ENCODE measurements around the gene PUM1. TPM values are rescaled to one million over a fixed set of nuclear protein-coding genes. Genes with fewer than 3 reads are reported as not detected.
"Not testable (repeated sequence)": the region's sequence is repeated elsewhere in the genome, so short reads cannot be mapped to it uniquely, and the experiment has no call there.

Gene PUM1
- total RNA-seq, 2 donors from 2014 or later, result 80.3 to 120 TPM

DNA sequence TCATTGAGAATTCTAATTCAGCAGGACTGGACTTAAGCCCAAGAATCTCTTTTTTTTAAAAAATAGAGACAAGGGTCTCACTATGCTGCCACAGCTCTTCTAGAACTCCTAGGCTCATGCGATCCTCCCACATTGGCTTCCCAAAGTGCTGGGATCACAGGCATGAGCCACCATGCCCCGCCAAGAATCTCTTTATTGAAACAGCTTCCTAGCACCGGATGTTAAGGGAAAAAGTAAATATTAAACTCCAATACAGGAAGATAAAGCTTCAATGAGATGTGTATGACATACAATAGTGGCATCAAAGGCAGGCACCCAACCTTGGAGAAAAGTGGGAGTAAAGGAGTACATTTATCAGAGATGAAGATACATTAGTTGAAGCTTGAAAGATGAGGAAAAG lies 25.5 kb downstream of the PUM1 start:
- Histone ChIP-seq H3K9me3 (no peaks in the 10 kb centered on the region), H3K27ac (no peak overlapping the region), H3K4me3 (no peak overlapping the region), H3K4me1 (replicated peaks) (no peaks in the 10 kb centered on the region), H3K36me3 (no peaks in the 10 kb centered on the region), H3K27me3 (replicated peaks; ENCODE audit: insufficient read depth) (no peaks in the 10 kb centered on the region)
- 41% methylated on average over 3 of the region's 3 CpGs for WGBS
- TF ChIP-seq POLR2A (IDR thresholded peaks at IDR 0.05) (no peak), POLR2AphosphoS5 (IDR thresholded peaks at IDR 0.05) (no peak), CTCF (IDR thresholded peaks at IDR 0.05) (no peak)
- no peak for DNase-seq (ENCODE audit: low spot score)
- intact Hi-C loops (cut with DNase I), result no loop called here

DNA sequence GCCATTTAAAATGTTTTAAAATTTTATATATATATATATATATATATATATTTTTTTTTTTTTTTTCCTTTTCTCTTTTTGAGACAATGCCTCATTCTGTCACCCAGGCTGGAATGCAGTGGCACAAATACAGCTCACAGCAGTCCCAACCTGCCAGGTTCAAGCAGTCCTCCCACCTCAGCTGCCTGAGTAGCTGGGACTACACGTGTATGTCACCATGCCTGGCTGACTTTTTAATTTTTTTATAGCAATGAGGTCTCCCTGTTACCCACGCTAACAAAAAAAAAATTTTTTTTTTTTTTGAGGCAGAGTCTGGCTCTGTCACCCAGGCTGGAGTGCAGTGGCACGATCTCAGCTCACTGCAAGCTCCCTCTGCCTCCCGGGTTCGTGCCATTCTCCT lies 26.6 kb downstream of the PUM1 start:
- H3K9me3 ChIP-seq; H3K27ac ChIP-seq; H3K27me3 ChIP-seq (replicated peaks; ENCODE audit: insufficient read depth); intact Hi-C loops (cut with DNase I); H3K36me3 ChIP-seq; H3K4me1 ChIP-seq (replicated peaks); DNase-seq (ENCODE audit: low spot score); H3K4me3 ChIP-seq: not testable (repeated sequence)
- 59% methylated on average over 5 of the region's 5 CpGs for WGBS

DNA sequence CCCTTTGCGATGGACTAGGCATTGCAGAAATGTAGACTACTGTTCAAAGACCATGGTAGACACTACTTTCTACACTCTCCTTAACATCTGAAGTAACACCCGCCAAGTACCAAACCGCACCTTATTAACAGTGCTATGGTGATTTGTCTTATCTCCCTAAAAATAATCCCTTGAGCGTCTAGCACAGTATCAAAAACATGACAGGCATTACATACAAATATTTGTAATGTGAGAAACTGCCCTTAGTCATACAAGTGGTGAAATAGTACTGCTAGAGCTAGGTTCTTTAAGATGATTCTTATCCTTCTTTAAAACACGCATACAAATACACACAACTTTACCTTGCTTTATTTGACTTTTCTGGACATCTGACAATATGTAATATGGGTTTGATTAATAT lies 27.2 kb downstream of the PUM1 start:
- Histone ChIP-seq H3K4me1 (replicated peaks) (no peaks in the 10 kb centered on the region), H3K27ac (no peak overlapping the region), H3K36me3 (no peaks in the 10 kb centered on the region), H3K4me3 (no peak overlapping the region), H3K27me3 (replicated peaks; ENCODE audit: insufficient read depth) (no peaks in the 10 kb centered on the region), H3K9me3 (no peaks in the 10 kb centered on the region)
- DNase-seq (ENCODE audit: low spot score), result no peak
- 70% methylated on average over 5 of the region's 5 CpGs for WGBS
- TF ChIP-seq POLR2A (IDR thresholded peaks at IDR 0.05) (no peak), POLR2AphosphoS5 (IDR thresholded peaks at IDR 0.05) (no peak), CTCF (IDR thresholded peaks at IDR 0.05) (no peak)
- intact Hi-C loops (cut with DNase I), result no loop called here

DNA sequence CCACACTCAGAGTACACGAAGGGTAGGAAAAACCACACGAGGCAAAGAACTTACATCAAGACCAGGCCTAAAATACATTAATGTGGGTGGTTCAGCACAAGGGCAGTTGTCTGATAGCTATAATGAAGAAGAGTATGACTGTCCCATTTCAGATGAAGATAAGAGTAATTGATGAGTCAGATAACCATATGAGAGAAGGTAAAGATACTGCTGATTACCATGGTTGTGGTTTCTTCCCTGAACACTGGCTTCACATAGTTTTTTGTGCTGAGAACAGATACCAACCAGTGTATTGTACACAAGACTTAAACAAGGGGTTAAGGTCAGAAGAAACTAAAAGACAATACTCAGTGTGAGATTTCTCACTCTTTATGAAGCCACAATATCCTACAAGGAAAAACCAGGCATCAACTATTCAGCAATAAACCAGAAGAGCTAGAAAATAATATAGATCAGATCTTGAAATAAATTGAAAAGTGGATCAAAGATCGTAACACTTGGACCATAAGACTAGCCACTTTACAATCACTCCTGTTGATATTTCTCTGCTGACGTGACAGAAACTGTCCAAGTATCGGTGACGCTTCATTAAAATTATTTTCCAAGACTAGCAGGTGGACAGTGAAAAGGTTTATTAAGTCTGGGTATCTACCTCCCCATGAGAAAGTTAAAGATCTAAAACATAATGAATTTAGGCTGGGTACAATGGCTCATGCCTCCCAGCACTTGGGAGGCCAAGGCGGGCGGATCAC lies 28.6 kb downstream of the PUM1 start:
- WGBS, result 91% methylated on average over 8 of the region's 8 CpGs
- no peaks in the 10 kb centered on the region for H3K4me1 ChIP-seq (replicated peaks)
- intact Hi-C loops (cut with DNase I), result no loop called here
- TF ChIP-seq POLR2AphosphoS5 (IDR thresholded peaks at IDR 0.05), result no peak
- DNase-seq (ENCODE audit: low spot score), result no peak
- H3K9me3 ChIP-seq, result no peaks in the 10 kb centered on the region
- no peaks in the 10 kb centered on the region for H3K27me3 ChIP-seq (replicated peaks; ENCODE audit: insufficient read depth)
- H3K4me3 ChIP-seq, result no peak overlapping the region
- no peak overlapping the region for H3K27ac ChIP-seq
- H3K36me3 ChIP-seq, result no peaks in the 10 kb centered on the region

- Histone ChIP-seq H3K9me3 (no peaks in the 10 kb centered on the region), H3K4me1 (replicated peaks) (no peaks in the 10 kb centered on the region), H3K36me3 (no peaks in the 10 kb centered on the region), H3K4me3 (no peak overlapping the region), H3K27me3 (replicated peaks; ENCODE audit: insufficient read depth) (no peaks in the 10 kb centered on the region), H3K27ac (no peak overlapping the region)
- TF ChIP-seq CTCF (IDR thresholded peaks at IDR 0.05), result no peak
- DNase-seq (ENCODE audit: low spot score), result no peak
- 91% methylated on average over 5 of the region's 5 CpGs for WGBS
- intact Hi-C loops (cut with DNase I), result no loop called here
These were observed 31.9 kb downstream of the PUM1 start for GRCh38 chr1:31033598-31033997.

- no peak for DNase-seq (ENCODE audit: low spot score)
- Histone ChIP-seq H3K9me3 (no peaks in the 10 kb centered on the region), H3K27ac (no peak overlapping the region), H3K36me3 (no peaks in the 10 kb centered on the region), H3K4me1 (replicated peaks) (no peaks in the 10 kb centered on the region), H3K4me3 (no peak overlapping the region), H3K27me3 (replicated peaks; ENCODE audit: insufficient read depth) (no peaks in the 10 kb centered on the region)
- TF ChIP-seq POLR2AphosphoS5 (IDR thresholded peaks at IDR 0.05), result no peak
- TF ChIP-seq CTCF (IDR thresholded peaks at IDR 0.05), result no peak
- no peak for TF ChIP-seq POLR2A (IDR thresholded peaks at IDR 0.05)
- intact Hi-C loops (cut with DNase I), result no loop called here
- 100% methylated on average over 1 of the region's 1 CpG for WGBS
These were observed 33.3 kb downstream of the PUM1 start for GRCh38 chr1:31032266-31032665.

Measured in prostate gland (tissue), 2 donors.